ENCODE results near the gene LRIT1. TPM values are rescaled to one million over a fixed set of nuclear protein-coding genes. Genes with fewer than 3 reads are reported as not detected.

The LRIT1 gene
- total RNA-seq, 3 donors from 2014 or later = not detected

GRCh38 chr10:84188815-84189214 is 52.5 kb downstream of the LRIT1 start:
- ATAC-seq = peak; percentile 69
- Histone ChIP-seq H3K36me3 (ENCODE audit: low read depth) (no peaks in the 10 kb centered on the region), H3K4me3 (no peak overlapping the region), H3K9me3 (no peaks in the 10 kb centered on the region), H3K4me1 (ENCODE audit: low read depth) (peaks cover 16% of the 10 kb centered on the region)
- TF ChIP-seq CTCF (IDR thresholded peaks at IDR 0.05) = no peak
- intact Hi-C loops (cut with DNase I, micrococcal nuclease) = no loop called here
- DNase-seq = peak in 1 of 3 donors; percentile 60

- ATAC-seq (no peak), DNase-seq (no peak)
- Histone ChIP-seq H3K9me3 (no peaks in the 10 kb centered on the region), H3K36me3 (ENCODE audit: low read depth) (no peaks in the 10 kb centered on the region), H3K4me1 (ENCODE audit: low read depth) (peaks cover 17% of the 10 kb centered on the region), H3K4me3 (no peak overlapping the region)
- intact Hi-C loops (cut with DNase I, micrococcal nuclease) = no loop called here
- no peak for TF ChIP-seq CTCF (IDR thresholded peaks at IDR 0.05)
Measured at GRCh38 chr10:84185526-84186175, 55.7 kb downstream of the LRIT1 start.

- intact Hi-C loops (cut with DNase I, micrococcal nuclease) = no loop called here
- ATAC-seq (peak; percentile 81), DNase-seq (peak; percentile 76 to 89 (median 84))
- TF ChIP-seq CTCF (IDR thresholded peaks at IDR 0.05) = no peak
- Histone ChIP-seq H3K4me1 (ENCODE audit: low read depth) (peaks cover 17% of the 10 kb centered on the region), H3K36me3 (ENCODE audit: low read depth) (no peaks in the 10 kb centered on the region), H3K4me3 (no peak overlapping the region), H3K9me3 (no peaks in the 10 kb centered on the region)
Measured at GRCh38 chr10:84184517-84184916, 56.8 kb downstream of the LRIT1 start.

- no peaks in the 10 kb centered on the region for H3K36me3 ChIP-seq (ENCODE audit: low read depth)
- DNase-seq (no peak), ATAC-seq (no peak)
- peaks cover 17% of the 10 kb centered on the region for H3K4me1 ChIP-seq (ENCODE audit: low read depth)
- TF ChIP-seq CTCF (IDR thresholded peaks at IDR 0.05) = no peak
- H3K9me3 ChIP-seq = no peaks in the 10 kb centered on the region
- no peak overlapping the region for H3K4me3 ChIP-seq
- intact Hi-C loops (cut with DNase I, micrococcal nuclease) = no loop called here
Measured at GRCh38 chr10:84181631-84182030, 59.7 kb downstream of the LRIT1 start.

Other genes starting within 250 kb of the LRIT1 start
- gene GHITM, start 102.0 kb downstream of the LRIT1 start, total RNA-seq = 100 to 1,000 TPM; 216 to 279 (median 271) TPM
- gene GPR15LG, start 67.7 kb downstream of the LRIT1 start, total RNA-seq = 100 to 1,000 TPM; 231 to 725 (median 467) TPM
- 100 to 1,000 TPM in 2 of 3 donors, 10 to 100 TPM in 1; 39.6 to 169 (median 114) TPM for gene CDHR1, start 47.0 kb downstream of the LRIT1 start, total RNA-seq
- not detected for gene LRIT2, start 16.0 kb downstream of the LRIT1 start, total RNA-seq
- gene RGR, start 3.5 kb upstream of the LRIT1 start, total RNA-seq = not detected
- 100 to 1,000 TPM in 1 of 3 donors, 10 to 100 TPM in 2; 30.2 to 118 (median 48.3) TPM for gene CCSER2, start 87.0 kb upstream of the LRIT1 start, total RNA-seq